K562 (cell line): Measurements from ENCODE around the gene AMBRA1. TPM values are rescaled to one million over a fixed set of nuclear protein-coding genes. Genes with fewer than 3 reads are reported as not detected.

Source experiments
- ATAC-seq: fragments of 200-7000 bp; cut with Tn5 transposase; 3 replicates; pipeline ENCODE4 v1.9.1; 2020; ENCODE audit warnings: moderate library complexity
- BruUV-seq: library from RNA; stranded (reverse); fragments of 400-500 nt; replicated peaks from 2 replicates; lab custom pipeline; 2021; lab: Mats Ljungman, UMichigan
- CTCF ChIA-PET: fragments of 300-600 bp; formaldehyde crosslinking; extraction: SDS; loops from one replicate; lab custom pipeline; 2021; ENCODE audit warnings: low intra/inter-chr PET ratio; lab: Yijun Ruan, JAX
- POLR2A ChIA-PET: fragments of 300-600, 350-650 bp; sonication (Branson Sonifier 250); formaldehyde crosslinking; extraction: SDS; loops from one replicate; lab custom pipeline; 2021; ENCODE audit warnings: antibody characterized with exemption, inconsistent platforms; lab: Yijun Ruan, JAX
- DNase-seq, 4 experiments: peaks; one replicate each; pipeline versions ENCODE4 v3.0.0 to v3.0.0-alpha.2; 2011 to 2018; ENCODE audit warnings: low spot score in 3 of 4, mixed read lengths in 3 of 4; ENCODE audit errors: extremely low read depth in 1 of 4
- FAIRE-seq: peaks from 2 replicates; lab custom pipeline; 2011; peaks lifted over from hg19 to GRCh38; lab: Jason Lieb, UNC
- H2AFZ ChIP-seq: 2 replicates; pipeline ENCODE4 v1.6.0; 2011; ENCODE audit warnings: low read depth, low read length, control low read depth, inconsistent platforms
- H3K27ac ChIP-seq: fragments of 200-600 bp; 3 replicates; pipeline ENCODE4 v1.8.0; 2011; ENCODE audit warnings: low read depth, mild to moderate bottlenecking, control low read depth, inconsistent platforms, low read length, moderate library complexity, mixed read lengths; ENCODE audit errors: extremely low read depth
- H3K27me3 ChIP-seq, 2 experiments: fragments of 300-600 bp in 1 of 2; 2 replicates in 1 of 2; 3 replicates in 1 of 2; pipeline versions ENCODE4 v1.6.0 to v1.8.0; 2011; ENCODE audit warnings: inconsistent platforms in 2 of 2, low read length in 2 of 2, mild to moderate bottlenecking in 1 of 2, mixed read lengths in 1 of 2, moderate library complexity in 1 of 2; ENCODE audit not compliant: control insufficient read depth in 2 of 2, insufficient read depth in 2 of 2
- H3K36me3 ChIP-seq: fragments of 300-600 bp; 3 replicates; pipeline ENCODE4 v1.8.0; 2011; ENCODE audit warnings: mild to moderate bottlenecking, low read length, inconsistent platforms; ENCODE audit not compliant: control insufficient read depth, insufficient read depth
- H3K4me1 ChIP-seq, 2 experiments: fragments of 200-600 bp in 1 of 2; replicated peaks in 1 of 2; 2 replicates in 1 of 2; 3 replicates in 1 of 2; pipeline versions ENCODE4 v1.5.1 to v1.8.0; 2011; ENCODE audit warnings: inconsistent platforms in 2 of 2, low read length in 2 of 2, mild to moderate bottlenecking in 1 of 2, mixed read lengths in 1 of 2, moderate library complexity in 1 of 2; ENCODE audit not compliant: control insufficient read depth in 2 of 2, insufficient read depth in 2 of 2
- H3K4me2 ChIP-seq: 2 replicates; pipeline ENCODE4 v1.6.1; 2011; ENCODE audit warnings: low read length, control low read depth, inconsistent platforms, mixed read lengths; ENCODE audit not compliant: insufficient read depth
- H3K4me3 ChIP-seq: fragments of 200-600 bp; sonication (generic), shearing (Covaris generic); 2 replicates; pipeline ENCODE4 v1.5.1; 2016; ENCODE audit warnings: control low read depth, inconsistent platforms
- H3K79me2 ChIP-seq: fragments of 200-600 bp; 3 replicates; pipeline ENCODE4 v1.8.0; 2011; ENCODE audit warnings: low read length, inconsistent platforms; ENCODE audit not compliant: control insufficient read depth, insufficient read depth
- H3K9ac ChIP-seq, 2 experiments: 2 replicates each; pipeline versions ENCODE4 v1.6.0 to v1.6.1; 2011; ENCODE audit warnings: low read depth in 2 of 2, low read length in 2 of 2, control low read depth in 1 of 2, inconsistent platforms in 1 of 2, mild to moderate bottlenecking in 1 of 2, mixed read lengths in 1 of 2; ENCODE audit not compliant: insufficient read depth in 1 of 2
- H3K9me1 ChIP-seq: one replicate; pipeline ENCODE4 v1.6.0; 2011; ENCODE audit warnings: inconsistent platforms, mild to moderate bottlenecking, low read length, moderate library complexity; ENCODE audit not compliant: control insufficient read depth, insufficient read depth
- H3K9me3 ChIP-seq: replicated peaks from 2 replicates; pipeline ENCODE4 v1.5.1; 2011; ENCODE audit warnings: low read depth, low read length, inconsistent platforms; ENCODE audit not compliant: control insufficient read depth, insufficient read depth
- H4K20me1 ChIP-seq: replicated peaks from 2 replicates; pipeline ENCODE4 v1.6.1; 2011; ENCODE audit warnings: low read length, inconsistent platforms, mixed read lengths; ENCODE audit not compliant: control insufficient read depth, insufficient read depth
- ELF1 ChIP-seq: fragments of 200-800 bp; sonication (Bioruptor generic); IDR thresholded peaks from 2 replicates; pipeline ENCODE4 v1.6.1; 2016; ENCODE audit warnings: missing genetic modification characterization, missing compliant biosample characterization
- FOXA3 ChIP-seq, 2 experiments: fragments of 450-650 bp in 1 of 2; sonication (generic) in 1 of 2; formaldehyde crosslinking; IDR thresholded peaks in 1 of 2; conservative IDR thresholded peaks in 1 of 2; 2 replicates each; pipeline versions ENCODE4 v1.4.0 to v1.8.0; 2020 to 2022; ENCODE audit warnings: mild to moderate bottlenecking in 2 of 2, missing genetic modification reagents in 1 of 2
- HDGF ChIP-seq: fragments of 450-650 bp; IDR thresholded peaks from 2 replicates; pipeline ENCODE4 v1.6.1; 2016
- NR2C1 ChIP-seq, 2 experiments: fragments of 450-650 bp; IDR thresholded peaks; 2 replicates each; pipeline ENCODE4 v1.6.1; 2017; ENCODE audit warnings: mild to moderate bottlenecking in 2 of 2, antibody characterized with exemption in 1 of 2, inconsistent platforms in 1 of 2, missing compliant biosample characterization in 1 of 2, missing genetic modification characterization in 1 of 2
- PYGO2 ChIP-seq: fragments of 450-650 bp; IDR thresholded peaks from 2 replicates; pipeline ENCODE4 v1.6.1; 2016; ENCODE audit warnings: mild to moderate bottlenecking, missing genetic modification characterization, moderate library complexity, missing compliant biosample characterization
- RUNX1 ChIP-seq: sonication (generic); IDR thresholded peaks from 2 replicates; pipeline ENCODE4 v1.6.1; 2016; ENCODE audit warnings: antibody characterized with exemption, low read depth
- ZNF316 ChIP-seq: fragments of 450-650 bp; IDR thresholded peaks from 2 replicates; pipeline ENCODE4 v1.6.1; 2016
- WGBS: fragments of 100-300 bp; shearing (Covaris generic); methylation state at CpG from one replicate; pipeline ENCODE4 v1.1.6; 2016; ENCODE audit warnings: low coverage, mixed read lengths; ENCODE audit not compliant: insufficient coverage; ENCODE audit errors: missing lambda C conversion rate; 5-methylcytosine and 5-hydroxymethylcytosine counted together
- in situ Hi-C: fragments of 300-500 bp; cut with MboI; formaldehyde crosslinking; loops from 4 replicates; pipeline ENCODE4 v1.15.0; 2018; ENCODE audit warnings: inconsistent platforms, mixed read lengths
- intact Hi-C: fragments of 100-400 bp; cut with micrococcal nuclease; formaldehyde crosslinking; loops from 2 replicates; pipeline ENCODE4 v1.14.2; 2022
- polyA plus RNA-seq, 8 experiments: library from polyadenylated mRNA; depleted of rRNA in 4 of 8; stranded (reverse) in 5 of 8; unstranded in 3 of 8; fragments of >200 nt; fragmentation: Nextera tagmentation in 2 of 8; fragmentation: Illumina TruSeq in 1 of 8; extraction: Ambion mirVana in 2 of 8; extraction: Trizol in 1 of 8; gene quantifications; 2 replicates each; pipeline versions ENCODE4 v1.2.1 to v1.2.3, GENCODE V29; 2011 to 2014; ENCODE audit warnings: inconsistent platforms in 1 of 8, missing spikeins in 1 of 8
- total RNA-seq, 7 experiments: library from RNA; depleted of rRNA in 6 of 7; stranded (reverse); fragments of >200 nt in 6 of 7; fragmentation: Illumina TruSeq in 2 of 7; extraction: Trizol in 2 of 7; gene quantifications; 2 replicates each; pipeline versions ENCODE4 v1.2.1 to v1.2.3, GENCODE V29; 2011 to 2021; ENCODE audit warnings: low replicate concordance in 1 of 7
- TF ChIP-seq, protein P1 (sequence below): sonication (generic); formaldehyde crosslinking; IDR thresholded peaks from 2 replicates; pipeline ENCODE4 v1.8.1; 2022; ENCODE audit warnings: missing genetic modification reagents
- TF ChIP-seq, protein P2 (sequence below), 3 experiments: IDR thresholded peaks in 2 of 3; conservative IDR thresholded peaks in 1 of 3; 2 replicates each; pipeline ENCODE4 v1.5.1; 2011 to 2012; ENCODE audit warnings: low read length in 3 of 3, mild to moderate bottlenecking in 3 of 3, control low read depth in 2 of 3, improper control_type of control experiment in 1 of 3, inconsistent platforms in 1 of 3, low read depth in 1 of 3, mixed read lengths in 1 of 3, moderate library complexity in 1 of 3; ENCODE audit not compliant: insufficient read depth in 2 of 3
- TF ChIP-seq, protein P3 (sequence below): sonication (generic); formaldehyde crosslinking; IDR thresholded peaks from 2 replicates; pipeline ENCODE4 v1.9.0; 2022; ENCODE audit warnings: mild to moderate bottlenecking, missing genetic modification reagents
- TF ChIP-seq, protein P4 (sequence below): IDR thresholded peaks from 2 replicates; pipeline ENCODE4 v1.6.1; 2011; ENCODE audit warnings: borderline replicate concordance, low read depth, mild to moderate bottlenecking, moderate library complexity, low read length; ENCODE audit not compliant: insufficient read depth, poor library complexity, severe bottlenecking
- TF ChIP-seq, protein P5 (sequence below): sonication (generic); formaldehyde crosslinking; IDR thresholded peaks from 2 replicates; pipeline ENCODE4 v1.8.0; 2022; ENCODE audit warnings: missing genetic modification reagents, mild to moderate bottlenecking, moderate library complexity, borderline replicate concordance

The AMBRA1 gene
- total and polyA plus RNA-seq, 9 of the 15 experiments (the other 6 are each of a cell fraction or from before 2014, with no cell fraction given): 0.15 to 24.5 (median 13.0) TPM

DNA sequence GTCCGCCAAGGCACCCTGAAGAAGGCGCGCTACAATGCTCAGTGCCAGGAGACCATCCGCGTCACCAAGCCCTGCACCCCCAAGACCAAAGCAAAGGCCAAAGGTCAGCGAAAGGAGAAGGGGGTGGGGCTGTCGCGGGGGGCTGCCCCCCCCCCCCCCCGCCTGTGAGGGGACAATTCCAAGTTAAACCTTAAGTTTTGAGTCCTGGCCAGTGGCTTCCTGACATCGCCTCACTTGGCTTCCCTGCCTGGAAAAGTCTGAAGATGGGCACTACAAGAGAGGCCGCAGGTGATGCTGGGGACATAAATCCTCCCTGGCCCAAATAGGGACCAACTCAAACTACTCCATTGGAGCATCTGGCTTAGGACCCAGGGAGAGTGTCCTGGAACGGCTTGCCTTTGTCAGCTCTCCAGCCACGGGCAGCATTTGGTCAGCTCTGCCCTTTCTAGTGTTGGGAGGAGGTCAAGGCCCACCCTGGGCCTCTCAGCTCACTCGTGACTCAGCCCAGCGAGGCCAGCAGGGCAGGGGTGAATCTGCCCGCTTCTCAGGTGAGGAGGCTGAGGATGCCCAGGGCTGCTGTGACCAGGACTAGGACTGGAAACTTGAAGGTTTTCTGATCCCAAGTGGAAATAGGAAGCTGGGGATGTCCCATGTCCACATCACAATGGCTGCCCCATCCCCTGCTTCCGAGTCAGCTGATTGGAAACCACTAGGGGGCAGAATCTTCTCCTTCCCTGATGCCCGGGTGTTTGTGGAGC is 211.0 kb downstream of the AMBRA1 start:
- peaks cover 25 to 80% of the 10 kb centered on the region in 2 experiments for H3K4me1 ChIP-seq
- in situ Hi-C loops (no loop called here), intact Hi-C loops (loop anchor here (5.0 kb wide), 1 partner anchor 136 kb away; no protein-coding TSS in a partner anchor)
- POLR2A ChIA-PET: interaction anchor here (0.6 to 1.0 kb wide), 7 partner anchors 9 to 865 kb away, joined by 3 to 10 read pairs (median 4); partner anchors contain the start of gene CHRM4
- H3K27me3 ChIP-seq: no peaks in the 10 kb centered on the region
- H3K36me3 ChIP-seq: peaks cover 30% of the 10 kb centered on the region; the same call in 1 of the 3 replicates
- peaks cover 7% of the 10 kb centered on the region for H3K9me1 ChIP-seq
- peak overlapping the region; percentile 94; the same call in 2 of the 3 replicates for H3K27ac ChIP-seq
- BruUV-seq: no TSS peak
- peak in 2 of 4 experiments; percentile 68 to 73 for DNase-seq
- peak; percentile 95 for FAIRE-seq
- CTCF ChIA-PET: interaction anchor here (0.6 to 1.5 kb wide), 2 partner anchors 133 to 155 kb away, joined by 3 to 10 read pairs; no protein-coding TSS in a partner anchor
- H3K4me2 ChIP-seq: peak overlapping the region; percentile 81
- H2AFZ ChIP-seq: peak overlapping the region; percentile 76; the same call in 1 of the 2 replicates
- no peaks in the 10 kb centered on the region; the same call in 1 of the 2 replicates for H4K20me1 ChIP-seq
- H3K4me3 ChIP-seq: peak overlapping the region; percentile 75
- no peaks in the 10 kb centered on the region for H3K9me3 ChIP-seq
- 53% methylated on average over 13 of the region's 18 CpGs for WGBS
- peaks cover 16% of the 10 kb centered on the region for H3K79me2 ChIP-seq
- ATAC-seq: no peak; the same call in 2 of the 3 replicates
- peak overlapping the region; percentile 81 to 98; a peak in 3 of 4 replicates for H3K9ac ChIP-seq
- TF ChIP-seq, protein P1, sequence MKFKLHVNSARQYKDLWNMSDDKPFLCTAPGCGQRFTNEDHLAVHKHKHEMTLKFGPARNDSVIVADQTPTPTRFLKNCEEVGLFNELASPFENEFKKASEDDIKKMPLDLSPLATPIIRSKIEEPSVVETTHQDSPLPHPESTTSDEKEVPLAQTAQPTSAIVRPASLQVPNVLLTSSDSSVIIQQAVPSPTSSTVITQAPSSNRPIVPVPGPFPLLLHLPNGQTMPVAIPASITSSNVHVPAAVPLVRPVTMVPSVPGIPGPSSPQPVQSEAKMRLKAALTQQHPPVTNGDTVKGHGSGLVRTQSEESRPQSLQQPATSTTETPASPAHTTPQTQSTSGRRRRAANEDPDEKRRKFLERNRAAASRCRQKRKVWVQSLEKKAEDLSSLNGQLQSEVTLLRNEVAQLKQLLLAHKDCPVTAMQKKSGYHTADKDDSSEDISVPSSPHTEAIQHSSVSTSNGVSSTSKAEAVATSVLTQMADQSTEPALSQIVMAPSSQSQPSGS (CRISPR knock-in tag): no peak
- TF ChIP-seq ELF1 (tag) (peak; percentile 50; the same call in 1 of the 2 replicates), HDGF (no peak), NR2C1 (IDR thresholded peaks at IDR 0.05) (peak; percentile 73), NR2C1 (tag; IDR thresholded peaks at IDR 0.05) (peak; percentile 75), PYGO2 (tag) (no peak), FOXA3 (CRISPR knock-in tag; conservative IDR thresholded peaks at IDR 0.05 in 1 of 2, IDR thresholded peaks at IDR 0.05 in 1 of 2) (no peak), RUNX1 (no peak), ZNF316 (no peak)
- TF ChIP-seq, protein P2, sequence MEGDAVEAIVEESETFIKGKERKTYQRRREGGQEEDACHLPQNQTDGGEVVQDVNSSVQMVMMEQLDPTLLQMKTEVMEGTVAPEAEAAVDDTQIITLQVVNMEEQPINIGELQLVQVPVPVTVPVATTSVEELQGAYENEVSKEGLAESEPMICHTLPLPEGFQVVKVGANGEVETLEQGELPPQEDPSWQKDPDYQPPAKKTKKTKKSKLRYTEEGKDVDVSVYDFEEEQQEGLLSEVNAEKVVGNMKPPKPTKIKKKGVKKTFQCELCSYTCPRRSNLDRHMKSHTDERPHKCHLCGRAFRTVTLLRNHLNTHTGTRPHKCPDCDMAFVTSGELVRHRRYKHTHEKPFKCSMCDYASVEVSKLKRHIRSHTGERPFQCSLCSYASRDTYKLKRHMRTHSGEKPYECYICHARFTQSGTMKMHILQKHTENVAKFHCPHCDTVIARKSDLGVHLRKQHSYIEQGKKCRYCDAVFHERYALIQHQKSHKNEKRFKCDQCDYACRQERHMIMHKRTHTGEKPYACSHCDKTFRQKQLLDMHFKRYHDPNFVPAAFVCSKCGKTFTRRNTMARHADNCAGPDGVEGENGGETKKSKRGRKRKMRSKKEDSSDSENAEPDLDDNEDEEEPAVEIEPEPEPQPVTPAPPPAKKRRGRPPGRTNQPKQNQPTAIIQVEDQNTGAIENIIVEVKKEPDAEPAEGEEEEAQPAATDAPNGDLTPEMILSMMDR (IDR thresholded peaks at IDR 0.05 in 2 of 3, conservative IDR thresholded peaks at IDR 0.05 in 1 of 3; ENCODE audit: insufficient read depth in 2 of 3, low read depth in 1 of 3, low read length in 3 of 3): peak; percentile 71 to 86 (median 74)
- TF ChIP-seq, protein P3, sequence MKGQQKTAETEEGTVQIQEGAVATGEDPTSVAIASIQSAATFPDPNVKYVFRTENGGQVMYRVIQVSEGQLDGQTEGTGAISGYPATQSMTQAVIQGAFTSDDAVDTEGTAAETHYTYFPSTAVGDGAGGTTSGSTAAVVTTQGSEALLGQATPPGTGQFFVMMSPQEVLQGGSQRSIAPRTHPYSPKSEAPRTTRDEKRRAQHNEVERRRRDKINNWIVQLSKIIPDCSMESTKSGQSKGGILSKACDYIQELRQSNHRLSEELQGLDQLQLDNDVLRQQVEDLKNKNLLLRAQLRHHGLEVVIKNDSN: peak; percentile 52; the same call in 1 of the 2 replicates
- TF ChIP-seq, protein P4, sequence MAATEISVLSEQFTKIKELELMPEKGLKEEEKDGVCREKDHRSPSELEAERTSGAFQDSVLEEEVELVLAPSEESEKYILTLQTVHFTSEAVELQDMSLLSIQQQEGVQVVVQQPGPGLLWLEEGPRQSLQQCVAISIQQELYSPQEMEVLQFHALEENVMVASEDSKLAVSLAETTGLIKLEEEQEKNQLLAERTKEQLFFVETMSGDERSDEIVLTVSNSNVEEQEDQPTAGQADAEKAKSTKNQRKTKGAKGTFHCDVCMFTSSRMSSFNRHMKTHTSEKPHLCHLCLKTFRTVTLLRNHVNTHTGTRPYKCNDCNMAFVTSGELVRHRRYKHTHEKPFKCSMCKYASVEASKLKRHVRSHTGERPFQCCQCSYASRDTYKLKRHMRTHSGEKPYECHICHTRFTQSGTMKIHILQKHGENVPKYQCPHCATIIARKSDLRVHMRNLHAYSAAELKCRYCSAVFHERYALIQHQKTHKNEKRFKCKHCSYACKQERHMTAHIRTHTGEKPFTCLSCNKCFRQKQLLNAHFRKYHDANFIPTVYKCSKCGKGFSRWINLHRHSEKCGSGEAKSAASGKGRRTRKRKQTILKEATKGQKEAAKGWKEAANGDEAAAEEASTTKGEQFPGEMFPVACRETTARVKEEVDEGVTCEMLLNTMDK: peak; percentile 81
- TF ChIP-seq, protein P5, sequence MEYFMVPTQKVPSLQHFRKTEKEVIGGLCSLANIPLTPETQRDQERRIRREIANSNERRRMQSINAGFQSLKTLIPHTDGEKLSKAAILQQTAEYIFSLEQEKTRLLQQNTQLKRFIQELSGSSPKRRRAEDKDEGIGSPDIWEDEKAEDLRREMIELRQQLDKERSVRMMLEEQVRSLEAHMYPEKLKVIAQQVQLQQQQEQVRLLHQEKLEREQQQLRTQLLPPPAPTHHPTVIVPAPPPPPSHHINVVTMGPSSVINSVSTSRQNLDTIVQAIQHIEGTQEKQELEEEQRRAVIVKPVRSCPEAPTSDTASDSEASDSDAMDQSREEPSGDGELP: peak; percentile 94
